ENCODE results near the gene SLC22A3. TPM values are rescaled to one million over a fixed set of nuclear protein-coding genes. Genes with fewer than 3 reads are reported as not detected.

Gene SLC22A3
- total RNA-seq, 2 experiments from 2014 or later: not detected

- intact Hi-C loops (cut with DNase I, micrococcal nuclease): no loop called here
- Mint-ChIP-seq H3K27ac (no peak overlapping the region), H3K27me3 (peaks cover 23% of the 10 kb centered on the region), H3K9me3 (ENCODE audit: low read depth) (no peaks in the 10 kb centered on the region), H3K4me1 (no peaks in the 10 kb centered on the region), H3K4me3 (no peak overlapping the region), H3K36me3 (ENCODE audit: low read depth) (no peaks in the 10 kb centered on the region)
- ChIA-PET CTCF (no interaction called here), POLR2A (no interaction called here)
- no peak for DNase-seq
- ATAC-seq: no peak
Observed at GRCh38 chr6:160337991-160338390, 10.2 kb upstream of the SLC22A3 start.

- Mint-ChIP-seq H3K9me3 (ENCODE audit: low read depth) (no peaks in the 10 kb centered on the region), H3K4me3 (no peak overlapping the region), H3K27me3 (peaks cover 29% of the 10 kb centered on the region), H3K36me3 (ENCODE audit: low read depth) (no peaks in the 10 kb centered on the region), H3K27ac (no peak overlapping the region), H3K4me1 (no peaks in the 10 kb centered on the region)
- ATAC-seq (no peak), DNase-seq (no peak)
- ChIA-PET CTCF (no interaction called here), POLR2A (no interaction called here)
- intact Hi-C loops (cut with DNase I, micrococcal nuclease): no loop called here
Observed at GRCh38 chr6:160343144-160343543, 5.0 kb upstream of the SLC22A3 start.

- ATAC-seq: no peak
- no peak overlapping the region for H3K4me3 Mint-ChIP-seq
- H3K27ac Mint-ChIP-seq: no peak overlapping the region
- H3K36me3 Mint-ChIP-seq (ENCODE audit: low read depth): no peaks in the 10 kb centered on the region
- peaks cover 33% of the 10 kb centered on the region for H3K27me3 Mint-ChIP-seq
- H3K4me1 Mint-ChIP-seq: peaks cover 3% of the 10 kb centered on the region
- H3K9me3 Mint-ChIP-seq (ENCODE audit: low read depth): no peaks in the 10 kb centered on the region
- ChIA-PET CTCF (no interaction called here), POLR2A (no interaction called here)
- intact Hi-C loops (cut with DNase I, micrococcal nuclease): no loop called here
- no peak for DNase-seq
Observed at GRCh38 chr6:160344271-160344670, 3.9 kb upstream of the SLC22A3 start.

GRCh38 chr6:160347259-160348222 lies 637 bp upstream of the SLC22A3 start:
- peaks cover 3% of the 10 kb centered on the region for H3K4me1 Mint-ChIP-seq
- POLR2A ChIA-PET: no interaction called here
- DNase-seq (no peak), ATAC-seq (no peak)
- H3K4me3 Mint-ChIP-seq: no peak overlapping the region
- CTCF ChIA-PET: interaction anchor here (0.8 kb wide), 1 partner anchor 1046 kb away, joined by 3 read pairs; no protein-coding TSS in a partner anchor
- no peaks in the 10 kb centered on the region for H3K36me3 Mint-ChIP-seq (ENCODE audit: low read depth)
- no peak overlapping the region for H3K27ac Mint-ChIP-seq
- no peaks in the 10 kb centered on the region for H3K9me3 Mint-ChIP-seq (ENCODE audit: low read depth)
- intact Hi-C loops (cut with DNase I, micrococcal nuclease): no loop called here
- H3K27me3 Mint-ChIP-seq: peaks cover 49% of the 10 kb centered on the region

- Mint-ChIP-seq H3K36me3 (ENCODE audit: low read depth) (no peaks in the 10 kb centered on the region), H3K27ac (no peak overlapping the region), H3K9me3 (ENCODE audit: low read depth) (no peaks in the 10 kb centered on the region), H3K27me3 (peaks cover 45% of the 10 kb centered on the region), H3K4me1 (peaks cover 3% of the 10 kb centered on the region), H3K4me3 (peak overlapping the region; percentile 17)
- ChIA-PET CTCF (interaction anchor here (0.6 kb wide), 1 partner anchor 254 kb away, joined by 3 read pairs; no protein-coding TSS in a partner anchor), POLR2A (no interaction called here)
- intact Hi-C loops (cut with DNase I, micrococcal nuclease): no loop called here
- no peak for ATAC-seq
- DNase-seq: peak; percentile 24
Observed at GRCh38 chr6:160349020-160349441, 853 bp downstream of the SLC22A3 start.

DNA sequence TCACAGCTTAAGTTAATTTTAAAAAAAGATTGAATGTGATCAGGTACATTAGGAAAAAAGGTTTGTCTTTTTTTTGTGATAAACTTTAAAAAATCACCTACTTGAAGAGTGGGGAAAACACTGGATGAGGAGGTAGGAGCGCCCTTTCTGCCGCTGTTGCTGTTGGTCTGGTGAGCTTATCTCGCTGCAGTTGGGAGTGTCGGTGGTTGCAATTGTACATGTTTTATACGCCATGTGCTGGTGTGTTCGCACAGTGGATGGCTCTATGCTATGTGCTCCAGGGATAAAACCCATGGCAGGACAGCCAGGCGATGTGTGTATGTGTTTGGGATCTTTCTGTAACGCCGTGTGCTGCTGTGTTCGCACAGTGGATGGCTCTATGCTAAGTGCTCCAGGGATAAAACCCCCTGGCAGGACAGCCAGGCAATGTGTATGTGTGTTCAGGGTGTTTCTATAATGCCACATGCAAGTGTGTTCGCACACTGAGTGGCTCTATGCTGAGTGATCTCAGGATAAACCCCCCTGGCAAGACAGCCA lies 1.7 kb downstream of the SLC22A3 start:
- POLR2A ChIA-PET: no interaction called here
- Mint-ChIP-seq H3K27ac (no peak overlapping the region), H3K27me3 (peaks cover 41% of the 10 kb centered on the region), H3K4me1 (peaks cover 3% of the 10 kb centered on the region), H3K9me3 (ENCODE audit: low read depth) (no peaks in the 10 kb centered on the region), H3K4me3 (no peak overlapping the region), H3K36me3 (ENCODE audit: low read depth) (no peaks in the 10 kb centered on the region)
- CTCF ChIA-PET: no interaction called here
- DNase-seq: no peak
- ATAC-seq: no peak
- intact Hi-C loops (cut with DNase I, micrococcal nuclease): no loop called here

- no peak for ATAC-seq
- peaks cover 18% of the 10 kb centered on the region for H3K27me3 Mint-ChIP-seq
- ChIA-PET POLR2A (no interaction called here), CTCF (no interaction called here)
- intact Hi-C loops (cut with DNase I, micrococcal nuclease): no loop called here
- DNase-seq: no peak
- H3K4me1 Mint-ChIP-seq: peaks cover 2% of the 10 kb centered on the region
- H3K9me3 Mint-ChIP-seq (ENCODE audit: low read depth): no peaks in the 10 kb centered on the region
- no peak overlapping the region for H3K27ac Mint-ChIP-seq
- H3K36me3 Mint-ChIP-seq (ENCODE audit: low read depth): no peaks in the 10 kb centered on the region
- H3K4me3 Mint-ChIP-seq: no peak overlapping the region
Observed at GRCh38 chr6:160353950-160354496, 5.8 kb downstream of the SLC22A3 start.

DNA sequence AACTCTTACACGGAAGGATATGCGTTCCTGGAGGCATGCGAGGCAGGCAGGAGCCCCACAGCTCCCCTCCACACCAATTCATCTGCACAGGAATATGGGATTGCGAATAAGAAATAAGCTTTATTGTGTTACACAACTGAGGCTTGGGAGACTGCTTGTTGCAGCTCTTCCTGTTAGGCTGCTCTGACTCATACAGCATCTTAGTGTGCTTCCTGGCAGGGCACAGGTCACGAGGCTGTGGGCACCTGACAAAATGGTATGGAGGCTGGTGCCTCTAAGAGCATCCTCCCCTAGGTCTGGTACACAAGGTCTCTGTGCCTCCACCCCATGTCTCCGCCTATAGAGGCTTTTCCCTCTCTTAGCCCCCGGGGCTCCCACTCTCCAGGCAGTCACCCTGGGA lies 6.8 kb downstream of the SLC22A3 start:
- intact Hi-C loops (cut with DNase I, micrococcal nuclease): no loop called here
- H3K4me3 Mint-ChIP-seq: no peak overlapping the region
- ATAC-seq: peak; percentile 89
- peak; percentile 40 for DNase-seq
- peaks cover 9% of the 10 kb centered on the region for H3K27me3 Mint-ChIP-seq
- ChIA-PET CTCF (no interaction called here), POLR2A (no interaction called here)
- no peaks in the 10 kb centered on the region for H3K36me3 Mint-ChIP-seq (ENCODE audit: low read depth)
- H3K27ac Mint-ChIP-seq: no peak overlapping the region
- H3K4me1 Mint-ChIP-seq: no peaks in the 10 kb centered on the region
- no peaks in the 10 kb centered on the region for H3K9me3 Mint-ChIP-seq (ENCODE audit: low read depth)

- DNase-seq (no peak), ATAC-seq (no peak)
- CTCF ChIA-PET: no interaction called here
- intact Hi-C loops (cut with DNase I, micrococcal nuclease): no loop called here
- POLR2A ChIA-PET: no interaction called here
- Mint-ChIP-seq H3K27ac (no peak overlapping the region), H3K27me3 (no peaks in the 10 kb centered on the region), H3K4me3 (no peak overlapping the region), H3K36me3 (ENCODE audit: low read depth) (no peaks in the 10 kb centered on the region), H3K9me3 (ENCODE audit: low read depth) (no peaks in the 10 kb centered on the region), H3K4me1 (no peaks in the 10 kb centered on the region)
Observed at GRCh38 chr6:160356074-160356744, 8.0 kb downstream of the SLC22A3 start.

- no peak for ATAC-seq
- intact Hi-C loops (cut with DNase I, micrococcal nuclease): no loop called here
- DNase-seq: no peak
- Mint-ChIP-seq H3K27ac (no peak overlapping the region), H3K27me3 (peaks cover 2% of the 10 kb centered on the region), H3K36me3 (ENCODE audit: low read depth) (no peaks in the 10 kb centered on the region), H3K4me3 (no peak overlapping the region), H3K9me3 (ENCODE audit: low read depth) (no peaks in the 10 kb centered on the region), H3K4me1 (no peaks in the 10 kb centered on the region)
- CTCF ChIA-PET: interaction anchor here (0.6 kb wide), 1 partner anchor 85 kb away, joined by 3 read pairs; no protein-coding TSS in a partner anchor
- POLR2A ChIA-PET: no interaction called here
Observed at GRCh38 chr6:160357088-160357487, 8.9 kb downstream of the SLC22A3 start.

GRCh38 chr6:160358225-160359119 lies 10.3 kb downstream of the SLC22A3 start:
- ATAC-seq (no peak), DNase-seq (no peak)
- intact Hi-C loops (cut with DNase I, micrococcal nuclease): no loop called here
- CTCF ChIA-PET: interaction anchor here (0.7 kb wide), 1 partner anchor 157 kb away, joined by 3 read pairs; no protein-coding TSS in a partner anchor
- H3K9me3 Mint-ChIP-seq (ENCODE audit: low read depth): no peaks in the 10 kb centered on the region
- H3K27me3 Mint-ChIP-seq: peaks cover 4% of the 10 kb centered on the region
- H3K27ac Mint-ChIP-seq: no peak overlapping the region
- POLR2A ChIA-PET: interaction anchor here (0.5 to 0.6 kb wide), 2 partner anchors 157 to 345 kb away, joined by 3 read pairs; no protein-coding TSS in a partner anchor
- no peaks in the 10 kb centered on the region for H3K4me1 Mint-ChIP-seq
- no peaks in the 10 kb centered on the region for H3K36me3 Mint-ChIP-seq (ENCODE audit: low read depth)
- no peak overlapping the region for H3K4me3 Mint-ChIP-seq

All from activated CD4-positive, alpha-beta T cell treated with anti-CD3 and anti-CD28 coated beads for 36 hours (primary cell).